ENCODE data around the gene HCFC1. TPM values are rescaled to one million over a fixed set of nuclear protein-coding genes. Genes with fewer than 3 reads are reported as not detected.

The HCFC1 gene
- total RNA-seq, 1 experiment from 2014 or later = 77.7 TPM

GRCh38 chrX:153913701-153914100, 57.9 kb downstream of the HCFC1 start:
- intact Hi-C loops (cut with micrococcal nuclease; ENCODE audit: unreplicated experiment) = no loop called here
- H3K27me3 Mint-ChIP-seq (ENCODE audit: unreplicated experiment) = peaks cover 4% of the 10 kb centered on the region
- peaks cover 5% of the 10 kb centered on the region for H3K36me3 Mint-ChIP-seq (ENCODE audit: insufficient read depth, unreplicated experiment)
- H3K4me1 Mint-ChIP-seq (ENCODE audit: low read depth, unreplicated experiment) = no peaks in the 10 kb centered on the region
- TF ChIP-seq CTCF (IDR thresholded peaks at IDR 0.05; ENCODE audit: unreplicated experiment) = no peak
- no peak overlapping the region for H3K27ac Mint-ChIP-seq (ENCODE audit: unreplicated experiment)
- no TSS peak for BruUV-seq (replicated peaks)
- CTCF ChIA-PET = no interaction called here
- H3K4me3 Mint-ChIP-seq (ENCODE audit: low read depth, unreplicated experiment) = no peak overlapping the region
- no peak for DNase-seq
- no peaks in the 10 kb centered on the region for H3K9me3 Mint-ChIP-seq (ENCODE audit: low read depth, unreplicated experiment)

GRCh38 chrX:153913211-153913610, 58.4 kb downstream of the HCFC1 start:
- H3K9me3 Mint-ChIP-seq (ENCODE audit: low read depth, unreplicated experiment) = no peaks in the 10 kb centered on the region
- no peak for TF ChIP-seq CTCF (IDR thresholded peaks at IDR 0.05; ENCODE audit: unreplicated experiment)
- intact Hi-C loops (cut with micrococcal nuclease; ENCODE audit: unreplicated experiment) = no loop called here
- no TSS peak for BruUV-seq (replicated peaks)
- no peak overlapping the region for H3K27ac Mint-ChIP-seq (ENCODE audit: unreplicated experiment)
- no peaks in the 10 kb centered on the region for H3K4me1 Mint-ChIP-seq (ENCODE audit: low read depth, unreplicated experiment)
- peaks cover 9% of the 10 kb centered on the region for H3K27me3 Mint-ChIP-seq (ENCODE audit: unreplicated experiment)
- CTCF ChIA-PET = interaction anchor here (1.1 kb wide), 1 partner anchor 10 kb away, joined by 3 read pairs; no protein-coding TSS in a partner anchor
- DNase-seq = no peak
- peaks cover 5% of the 10 kb centered on the region for H3K36me3 Mint-ChIP-seq (ENCODE audit: insufficient read depth, unreplicated experiment)
- H3K4me3 Mint-ChIP-seq (ENCODE audit: low read depth, unreplicated experiment) = no peak overlapping the region

- Mint-ChIP-seq H3K36me3 (ENCODE audit: insufficient read depth, unreplicated experiment) (peaks cover 5% of the 10 kb centered on the region), H3K9me3 (ENCODE audit: low read depth, unreplicated experiment) (no peaks in the 10 kb centered on the region), H3K27me3 (ENCODE audit: unreplicated experiment) (peaks cover 23% of the 10 kb centered on the region), H3K27ac (ENCODE audit: unreplicated experiment) (no peak overlapping the region), H3K4me1 (ENCODE audit: low read depth, unreplicated experiment) (no peaks in the 10 kb centered on the region), H3K4me3 (ENCODE audit: low read depth, unreplicated experiment) (no peak overlapping the region)
- TF ChIP-seq CTCF (IDR thresholded peaks at IDR 0.05; ENCODE audit: unreplicated experiment) = no peak
- no TSS peak for BruUV-seq (replicated peaks)
- DNase-seq = no peak
- intact Hi-C loops (cut with micrococcal nuclease; ENCODE audit: unreplicated experiment) = no loop called here
- CTCF ChIA-PET = interaction anchor here (0.7 to 1.4 kb wide), 4 partner anchors 11 to 28 kb away, joined by 3 to 6 read pairs (median 4); no protein-coding TSS in a partner anchor
Measured at GRCh38 chrX:153911798-153912197, 59.8 kb downstream of the HCFC1 start.

- Mint-ChIP-seq H3K4me3 (ENCODE audit: low read depth, unreplicated experiment) (no peak overlapping the region), H3K4me1 (ENCODE audit: low read depth, unreplicated experiment) (no peaks in the 10 kb centered on the region), H3K36me3 (ENCODE audit: insufficient read depth, unreplicated experiment) (peaks cover 5% of the 10 kb centered on the region), H3K9me3 (ENCODE audit: low read depth, unreplicated experiment) (no peaks in the 10 kb centered on the region), H3K27me3 (ENCODE audit: unreplicated experiment) (peaks cover 34% of the 10 kb centered on the region), H3K27ac (ENCODE audit: unreplicated experiment) (no peak overlapping the region)
- CTCF ChIA-PET = interaction anchor here (0.7 to 1.4 kb wide), 5 partner anchors 13 to 144 kb away, joined by 3 to 6 read pairs (median 4); no protein-coding TSS in a partner anchor
- intact Hi-C loops (cut with micrococcal nuclease; ENCODE audit: unreplicated experiment) = no loop called here
- no peak for TF ChIP-seq CTCF (IDR thresholded peaks at IDR 0.05; ENCODE audit: unreplicated experiment)
- no peak for DNase-seq
- BruUV-seq (replicated peaks) = no TSS peak
Measured at GRCh38 chrX:153910446-153910845, 61.2 kb downstream of the HCFC1 start.
